Activated CD4-positive, alpha-beta T cell treated with anti-CD3 and anti-CD28 coated beads, Interleukin-2, amount 50 U/mL, for 48 hours (primary cell): ENCODE data around the gene ADD1.

Source experiments
- DNase-seq, 2 experiments: peaks; one replicate each; pipeline ENCODE4 v3.0.0-alpha.2; 2020

ADD1 gene

DNA sequence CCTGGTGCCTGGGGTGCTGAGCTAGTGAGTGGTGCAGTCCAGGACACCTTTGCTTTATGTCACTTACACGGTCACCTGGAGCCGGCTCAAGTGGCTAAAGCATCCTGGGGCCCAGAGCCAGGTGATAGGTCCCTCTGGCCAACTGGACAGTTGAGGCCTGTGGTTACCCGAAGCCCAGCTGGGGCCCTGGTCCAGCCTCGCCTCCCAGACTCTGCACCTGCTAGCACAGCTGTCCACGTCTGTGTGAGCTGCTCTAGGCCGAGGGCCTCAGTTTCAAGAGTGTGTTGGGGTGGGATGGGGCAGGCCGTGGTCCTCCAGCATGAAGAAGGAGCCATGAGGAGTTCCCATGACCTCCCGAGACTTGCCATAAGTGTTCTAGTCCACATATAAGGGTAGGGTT lies 7.7 kb upstream of the ADD1 start:
- no peak for DNase-seq

DNA sequence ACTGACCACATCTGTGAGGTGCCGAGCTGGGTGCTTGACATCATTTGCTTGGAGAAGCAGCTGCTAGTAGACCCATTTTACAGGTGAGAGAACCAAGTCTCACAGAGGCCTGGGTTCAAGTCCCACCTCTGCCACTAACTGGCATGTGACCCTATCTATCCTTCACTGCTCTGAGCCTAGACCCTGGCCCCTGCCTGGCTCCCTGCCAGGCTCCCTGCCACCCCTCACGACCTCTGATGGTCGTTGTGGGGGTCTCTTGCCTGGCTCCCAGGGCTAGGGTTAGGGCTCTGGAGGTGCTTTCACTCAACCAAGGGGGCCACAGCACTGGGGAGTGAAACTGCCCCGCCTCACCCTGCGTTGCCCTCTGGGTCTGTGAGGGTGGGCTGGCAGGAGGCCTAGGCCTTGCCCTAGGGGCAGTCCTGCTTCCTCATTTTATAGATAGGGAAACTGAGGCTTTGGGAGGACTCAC lies 7.2 kb upstream of the ADD1 start:
- DNase-seq, result no peak

DNA sequence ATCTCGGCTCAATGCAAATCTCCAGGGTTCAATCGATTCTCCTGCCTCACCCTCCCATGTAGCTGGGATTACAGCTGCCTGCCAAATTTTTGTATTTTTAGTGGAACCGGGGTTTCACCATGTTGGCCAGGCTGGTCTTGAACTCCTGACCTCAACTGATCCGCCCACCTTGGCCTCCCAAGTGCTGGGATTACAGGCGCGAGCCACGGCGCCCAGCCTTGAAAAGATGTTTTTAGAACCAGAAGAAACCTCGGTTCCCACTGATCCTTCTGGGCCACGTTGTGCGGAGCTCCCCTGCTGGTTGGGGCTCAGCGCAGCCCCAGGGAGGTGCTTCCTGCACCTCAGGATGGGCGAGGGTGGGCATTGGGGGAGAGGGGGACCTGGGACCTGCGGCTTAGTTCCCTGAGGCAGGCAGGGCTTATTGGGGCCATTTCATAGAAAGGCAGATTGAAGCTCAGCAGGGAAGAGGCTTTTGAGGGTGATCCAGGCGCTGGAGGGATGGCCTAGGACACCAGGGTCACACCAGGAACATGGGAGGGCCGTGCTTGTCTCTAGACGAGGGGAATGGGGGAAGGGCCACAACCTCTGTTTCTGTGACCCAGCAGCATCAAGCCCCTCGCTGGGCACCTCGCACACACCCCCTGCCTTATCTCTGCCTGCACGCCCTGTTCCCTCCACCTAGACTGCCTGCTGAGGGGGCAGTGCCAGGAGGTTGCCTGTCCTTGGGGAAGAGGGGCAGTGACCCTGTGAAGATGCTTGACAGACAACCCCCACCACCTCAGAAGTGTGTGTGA lies 6.3 kb upstream of the ADD1 start:
- DNase-seq, result no peak

DNA sequence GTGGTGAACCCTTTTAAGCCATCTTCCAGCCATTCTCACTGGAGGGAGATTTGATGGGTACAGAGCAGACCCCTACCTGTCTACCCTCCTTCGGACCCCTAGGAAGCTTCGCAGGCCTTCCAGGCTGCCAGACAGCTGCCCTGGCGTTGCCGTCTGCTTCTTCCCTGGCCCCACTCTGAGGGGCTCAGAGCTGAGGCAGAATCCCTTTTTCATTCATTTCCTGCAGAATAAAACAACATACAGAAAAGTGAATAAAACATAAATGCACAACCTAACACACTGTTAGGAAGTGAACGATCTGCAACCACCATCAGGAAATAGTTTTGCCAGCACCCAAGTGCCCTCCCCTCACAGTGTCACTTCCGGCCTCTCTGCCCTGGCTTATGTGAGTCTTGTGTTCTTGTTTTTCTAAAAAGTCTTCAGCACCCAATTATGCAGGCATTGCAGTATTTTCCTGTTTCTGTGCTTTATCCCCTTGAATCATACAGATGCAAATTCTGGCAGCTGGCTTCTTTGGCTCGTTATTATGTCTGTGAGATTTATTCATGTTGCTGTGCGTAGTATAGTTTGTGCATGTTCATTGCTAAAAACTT lies 5.6 kb upstream of the ADD1 start:
- DNase-seq, result peak; percentile 63 to 70

DNA sequence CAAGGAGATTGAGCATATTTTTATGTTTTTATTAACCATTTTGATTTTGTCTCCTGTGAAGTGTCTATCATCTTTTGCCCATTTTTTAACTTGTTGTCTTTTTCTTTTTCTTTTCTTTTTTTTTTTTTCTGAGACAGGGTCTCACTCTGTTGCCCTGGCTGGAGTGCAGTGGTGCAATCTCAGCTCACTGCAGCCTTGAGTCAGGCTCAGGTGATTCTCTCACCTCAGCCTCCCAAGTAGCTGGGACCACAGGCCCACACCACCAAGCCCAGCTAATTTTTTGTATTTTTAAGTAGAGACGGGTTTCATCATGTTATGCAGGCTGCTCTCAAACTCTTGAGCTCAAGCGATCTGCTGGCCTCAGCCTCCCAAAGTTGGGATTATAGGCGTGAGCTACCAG lies 4.6 kb upstream of the ADD1 start:
- DNase-seq, result no peak

DNA sequence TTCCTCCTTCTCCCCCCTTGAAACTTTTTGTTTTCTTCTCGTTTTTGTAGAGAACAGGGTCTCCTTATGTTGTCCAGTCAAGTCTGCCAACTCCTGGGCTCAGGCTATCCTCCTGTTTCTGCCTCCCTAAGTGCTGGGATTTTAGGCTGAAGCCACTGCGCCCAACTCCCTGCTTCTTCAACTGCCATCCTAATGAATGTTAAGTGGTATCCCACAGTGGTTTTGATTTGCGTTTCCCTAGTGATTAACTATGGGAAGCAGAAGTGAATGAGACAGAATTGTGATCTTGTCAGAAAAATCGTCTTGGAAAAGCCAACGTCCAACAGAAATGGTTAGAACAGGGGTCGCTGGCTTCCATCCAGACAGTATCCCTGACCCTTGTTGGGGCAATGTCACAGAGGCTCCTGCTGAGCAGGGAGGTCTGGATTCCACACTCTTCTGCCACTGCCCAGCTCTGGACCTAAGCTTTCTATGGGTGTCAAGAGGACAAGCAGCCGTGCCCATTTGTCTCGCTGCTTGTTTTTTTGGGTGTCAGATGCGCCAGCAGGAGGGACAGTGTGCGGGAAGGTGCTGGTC lies 869 bp upstream of the ADD1 start:
- no peak for DNase-seq

DNA sequence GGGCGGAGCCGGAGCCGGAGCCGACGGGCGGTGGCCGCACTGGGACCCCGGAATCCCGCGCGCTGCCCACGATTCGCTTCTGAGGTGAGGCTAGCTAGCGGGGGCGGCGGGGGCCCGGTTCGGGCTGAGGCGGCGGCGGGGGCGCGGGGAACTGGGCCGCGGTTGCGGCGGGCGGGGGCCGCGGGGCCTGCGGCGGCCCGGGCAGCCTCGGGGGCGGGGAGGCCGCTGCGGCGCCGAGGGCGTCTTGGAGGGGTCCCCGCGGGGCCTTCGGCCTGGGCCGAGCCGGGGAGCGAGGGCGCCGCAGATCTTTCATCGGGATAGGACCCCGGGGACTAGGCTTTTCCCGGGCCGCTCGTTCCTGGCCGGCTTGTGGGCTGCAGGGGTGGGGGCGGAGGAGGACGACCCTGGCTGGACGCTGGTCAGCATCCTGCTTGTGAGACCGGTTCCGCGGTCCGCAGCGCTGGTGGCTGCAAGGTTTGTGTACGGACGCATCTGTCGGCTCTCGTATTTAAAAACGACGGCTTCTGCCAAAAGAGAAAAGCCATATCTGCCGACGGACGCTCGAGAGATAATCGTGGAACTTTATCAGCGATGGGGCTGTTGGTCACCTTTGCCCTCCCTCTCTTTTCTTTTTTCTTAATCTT lies 419 bp downstream of the ADD1 start:
- peak; percentile 27 to 32 for DNase-seq

DNA sequence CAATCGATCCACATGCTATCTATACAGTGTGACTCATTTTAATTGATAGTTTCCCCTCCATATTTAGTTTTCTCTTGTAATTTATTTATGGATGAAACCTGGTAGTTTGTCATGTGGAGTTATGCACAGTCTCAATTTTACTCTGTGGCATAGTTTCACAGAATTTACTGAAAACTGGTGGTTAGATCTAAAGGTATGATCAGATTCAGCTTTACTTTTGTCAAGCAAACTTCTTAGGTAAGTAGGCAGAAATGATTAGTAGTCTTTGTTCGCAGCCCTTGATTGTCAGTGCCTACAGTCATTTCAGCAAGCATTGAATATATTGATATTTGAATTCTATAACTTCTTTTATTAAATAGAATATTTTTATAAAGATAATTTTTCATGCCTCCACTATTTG lies 2.5 kb downstream of the ADD1 start:
- peak in 1 of 2 experiments; percentile 2 for DNase-seq

DNA sequence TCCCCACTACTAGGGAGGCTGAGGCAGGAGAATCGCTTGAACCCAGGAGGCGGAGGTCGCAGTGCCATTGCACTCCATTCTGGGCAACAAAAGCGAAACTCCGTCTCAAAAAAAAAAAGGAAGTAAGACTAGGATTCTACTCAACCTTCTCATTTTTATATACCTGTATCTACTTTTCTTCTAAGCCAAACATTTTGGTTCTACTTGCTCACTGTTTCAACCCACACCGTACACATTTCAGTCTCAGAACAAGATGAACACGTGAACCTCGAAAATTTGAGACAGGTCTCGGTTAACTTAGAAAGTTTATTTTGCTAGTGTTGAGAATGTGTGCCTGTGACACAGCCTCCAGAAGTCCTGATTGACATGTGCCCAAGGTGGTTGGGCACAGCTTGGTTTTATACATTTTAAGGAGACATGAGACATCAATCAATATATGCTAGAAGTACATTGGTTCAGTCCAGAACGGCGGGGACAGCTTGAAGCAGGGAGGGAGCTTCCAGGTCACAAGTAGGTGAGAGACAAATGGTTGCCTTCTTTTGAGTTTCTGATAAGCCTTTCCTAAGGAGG lies 3.7 kb downstream of the ADD1 start:
- no peak for DNase-seq

DNA sequence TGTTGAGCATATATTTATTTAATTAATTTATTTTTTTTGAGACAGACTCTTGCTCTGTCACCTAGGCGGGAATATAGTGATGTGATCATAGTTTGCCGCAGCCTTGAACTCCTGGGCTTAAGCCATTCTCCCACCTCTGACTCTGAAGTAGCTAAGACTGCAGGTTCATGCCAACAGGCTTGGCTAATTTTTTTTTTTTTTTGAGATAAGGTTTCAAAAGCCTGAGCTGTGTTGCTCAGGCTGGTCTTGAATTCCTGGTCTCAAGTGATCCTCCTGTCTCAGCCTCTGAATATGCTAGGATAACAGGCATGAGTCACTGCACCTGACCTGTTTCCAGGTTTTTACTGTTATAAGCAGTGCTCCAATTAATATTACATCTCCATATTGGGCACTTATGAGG lies 4.8 kb downstream of the ADD1 start:
- DNase-seq, result no peak

DNA sequence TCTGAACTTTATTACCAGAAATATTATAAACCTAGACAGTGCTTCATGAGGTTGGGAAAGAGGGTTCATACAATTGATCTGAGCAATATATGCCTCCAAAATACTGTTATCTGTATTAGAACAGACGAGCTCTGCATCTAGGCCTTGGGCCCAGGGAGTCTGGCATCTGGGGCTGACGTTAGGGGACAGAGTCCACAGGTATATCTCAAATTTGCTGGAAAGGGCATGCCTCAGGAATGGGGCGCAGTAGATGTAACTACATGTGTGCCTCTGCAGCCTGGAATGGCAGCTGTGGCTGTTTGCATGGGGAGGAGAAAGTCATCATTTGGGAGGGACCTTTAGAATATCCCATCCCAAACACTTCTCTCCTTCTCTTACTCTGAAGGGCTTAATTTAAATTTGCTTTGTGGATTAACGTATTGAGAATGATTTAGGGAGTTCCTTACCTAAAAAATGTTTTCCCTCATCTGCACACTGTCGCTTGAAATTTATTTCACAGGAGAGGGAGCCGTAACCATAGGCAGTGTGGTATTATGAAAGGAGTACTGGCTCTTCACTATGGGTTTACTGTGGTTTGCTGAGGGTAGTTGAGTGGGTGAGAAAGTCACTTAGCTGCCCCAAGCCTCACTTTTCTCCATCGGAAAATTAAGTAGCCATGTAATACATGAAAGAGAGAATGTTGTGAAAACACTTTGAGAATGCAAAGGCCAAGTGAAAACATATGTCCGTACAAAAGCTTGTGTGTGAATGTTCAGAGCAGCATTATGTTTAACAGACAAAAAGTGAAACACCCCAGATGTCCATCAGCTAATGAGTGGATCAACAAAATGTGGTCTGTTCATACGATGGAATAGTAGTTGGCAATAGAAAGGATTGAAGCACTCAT lies 5.9 kb downstream of the ADD1 start:
- no peak for DNase-seq

DNA sequence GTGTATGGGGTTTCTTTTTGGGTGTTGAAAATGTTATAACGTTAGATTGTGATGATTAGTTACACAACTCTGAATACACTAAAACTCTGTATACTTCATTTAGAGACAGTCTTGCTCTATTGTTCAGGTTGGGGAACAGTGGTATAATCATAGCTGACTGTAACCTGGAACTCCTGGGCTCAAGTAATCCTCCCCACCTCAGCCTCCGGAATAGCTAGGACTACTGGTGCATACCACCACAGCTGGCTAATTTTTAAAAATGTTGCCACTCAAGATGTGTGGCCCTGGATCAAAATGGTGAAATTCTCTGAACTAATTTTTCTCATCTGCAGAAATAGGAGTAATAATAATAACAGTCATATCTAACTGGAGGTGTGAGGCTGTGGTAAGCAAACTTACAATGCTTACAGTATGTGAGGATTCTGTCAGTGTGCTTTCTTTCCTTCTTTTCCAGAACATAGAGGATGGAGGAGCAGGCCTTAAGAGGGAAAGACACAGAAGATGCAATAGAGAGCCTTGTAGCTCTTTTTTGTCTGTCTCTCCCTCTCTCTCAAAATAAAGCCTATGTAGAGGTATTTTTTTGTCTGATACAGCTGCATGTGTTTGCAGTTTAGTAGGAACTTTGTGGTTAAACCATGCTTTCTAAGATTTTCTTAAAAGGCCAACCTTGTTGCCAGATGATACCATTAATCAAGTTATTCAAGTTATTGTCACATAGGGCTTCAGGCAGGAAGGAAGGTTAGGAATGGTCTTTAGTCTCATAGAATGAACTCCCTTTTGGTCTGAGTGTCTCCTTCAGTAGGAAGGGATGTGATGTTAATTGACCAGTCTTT lies 7.5 kb downstream of the ADD1 start:
- no peak for DNase-seq

DNA sequence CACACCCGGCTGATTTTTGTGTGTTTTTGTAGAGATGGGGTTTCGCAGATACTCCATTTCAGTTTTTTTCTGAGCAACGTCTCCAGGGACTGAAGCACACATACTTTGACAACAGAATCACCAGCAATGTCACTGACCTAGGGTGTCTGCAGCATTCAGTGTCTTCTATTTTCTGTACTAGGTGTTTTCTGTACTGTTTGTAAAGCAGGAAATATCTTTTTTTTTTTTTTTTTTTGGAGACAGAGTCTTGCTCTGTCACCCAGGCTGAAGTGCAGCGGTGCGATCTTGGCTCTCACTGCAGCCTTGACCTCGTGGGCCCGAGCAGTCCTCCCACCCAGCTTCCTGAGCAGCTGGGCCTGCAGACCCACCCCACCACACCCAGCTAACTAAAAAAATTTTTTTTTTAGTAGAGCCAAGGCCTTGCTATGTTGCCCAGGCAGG lies 8.9 kb downstream of the ADD1 start:
- DNase-seq, result no peak

DNA sequence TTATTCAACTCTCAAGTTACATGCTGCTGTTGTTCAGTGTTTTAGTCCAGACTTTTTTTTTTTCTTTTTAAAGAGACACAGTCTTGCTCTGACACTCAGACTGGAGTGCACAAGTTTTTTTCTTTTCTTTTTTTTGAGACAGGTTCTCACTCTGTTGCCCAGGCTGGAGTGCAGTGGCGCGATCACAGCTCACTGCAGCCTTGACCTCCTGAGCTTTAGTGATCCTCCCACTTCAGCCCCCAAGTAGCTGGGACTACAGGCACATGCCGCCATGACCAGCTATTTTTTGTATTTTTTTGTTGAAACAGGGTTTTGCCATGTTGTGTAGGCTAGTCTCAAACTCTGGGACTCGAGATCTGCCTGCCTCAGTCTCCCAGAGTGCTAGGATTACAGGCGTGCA lies 11.9 kb downstream of the ADD1 start:
- DNase-seq, result no peak

DNA sequence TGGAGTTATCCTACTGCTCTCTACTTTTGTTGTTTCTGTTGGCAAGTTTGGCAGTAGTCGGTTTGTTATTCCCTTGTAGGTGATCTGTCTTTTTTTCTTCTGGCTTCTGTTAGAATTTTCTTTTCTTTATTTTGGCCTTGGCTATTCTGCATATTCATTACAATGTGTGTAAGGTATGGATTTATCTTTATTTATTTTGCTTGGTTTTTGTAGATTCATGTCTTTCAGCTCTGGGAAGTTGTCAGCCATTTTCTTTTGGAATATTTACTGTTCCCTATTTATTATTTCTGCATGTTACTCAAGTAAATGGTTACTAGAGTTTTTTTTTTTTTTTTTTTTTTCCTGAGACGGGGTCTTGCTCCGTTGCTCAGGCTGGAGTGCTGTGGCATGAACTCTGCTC lies 12.6 kb downstream of the ADD1 start:
- no peak for DNase-seq

DNA sequence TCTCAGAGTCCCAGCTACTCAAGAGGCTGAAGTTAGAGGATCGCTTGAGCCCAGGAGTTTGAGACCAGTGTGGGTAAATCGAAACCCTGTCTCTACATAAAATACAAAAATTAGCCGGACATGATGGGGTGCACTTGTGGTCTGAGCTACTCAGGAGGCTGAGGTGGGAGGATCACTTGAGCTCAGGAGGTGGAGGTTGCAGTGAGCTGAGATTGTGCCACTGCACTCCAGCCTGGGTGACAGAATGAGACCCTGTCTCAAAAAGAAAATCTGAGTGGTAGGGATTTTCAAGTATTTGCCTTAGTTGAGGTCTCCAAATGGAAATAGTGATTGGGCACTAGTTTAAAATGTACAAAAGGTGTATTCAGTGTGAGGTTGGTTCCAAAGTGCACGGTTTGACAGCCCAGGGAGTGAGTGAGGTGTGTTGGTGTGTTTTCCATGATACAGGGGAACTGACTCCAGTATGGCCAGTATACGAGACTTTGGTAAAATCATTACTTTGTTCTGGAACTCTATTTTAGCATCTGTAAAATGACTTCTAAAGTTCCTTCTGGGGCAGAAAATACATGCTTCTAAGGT lies 13.8 kb downstream of the ADD1 start:
- no peak for DNase-seq

DNA sequence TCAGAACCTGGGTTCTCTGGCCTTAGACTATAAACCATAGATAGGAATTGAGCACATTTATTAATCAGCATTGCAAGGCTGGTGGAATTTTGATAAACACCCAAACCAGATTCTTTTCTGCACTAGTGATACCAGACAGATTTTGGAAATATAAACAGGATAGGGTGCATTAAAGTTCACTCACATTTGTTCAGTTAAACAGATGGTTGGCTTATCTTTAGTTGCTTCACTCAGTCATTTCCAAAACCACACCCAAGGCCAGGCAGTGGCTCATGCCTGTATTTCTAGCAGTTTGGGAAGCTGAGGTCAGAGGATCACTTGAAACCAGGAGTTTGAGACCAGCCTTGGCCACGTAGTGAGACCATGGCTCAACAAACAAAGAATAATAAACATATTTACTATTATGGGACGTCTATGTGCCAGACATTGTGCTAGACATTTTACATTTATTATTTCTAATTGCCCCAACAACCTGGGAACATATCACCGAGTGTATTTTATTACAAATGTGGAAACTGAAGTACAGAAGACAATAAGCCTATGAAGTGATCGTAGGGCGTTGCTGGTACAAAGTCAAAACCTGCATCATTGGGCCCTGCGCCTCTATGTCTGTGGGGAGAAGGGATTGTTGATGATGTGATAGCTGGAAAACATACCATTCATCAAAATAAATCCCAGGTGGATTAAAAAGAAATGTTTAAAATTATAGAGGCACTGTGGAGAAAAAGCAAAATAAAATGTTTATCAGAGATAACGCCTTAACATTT lies 15.0 kb downstream of the ADD1 start:
- DNase-seq, result no peak

DNA sequence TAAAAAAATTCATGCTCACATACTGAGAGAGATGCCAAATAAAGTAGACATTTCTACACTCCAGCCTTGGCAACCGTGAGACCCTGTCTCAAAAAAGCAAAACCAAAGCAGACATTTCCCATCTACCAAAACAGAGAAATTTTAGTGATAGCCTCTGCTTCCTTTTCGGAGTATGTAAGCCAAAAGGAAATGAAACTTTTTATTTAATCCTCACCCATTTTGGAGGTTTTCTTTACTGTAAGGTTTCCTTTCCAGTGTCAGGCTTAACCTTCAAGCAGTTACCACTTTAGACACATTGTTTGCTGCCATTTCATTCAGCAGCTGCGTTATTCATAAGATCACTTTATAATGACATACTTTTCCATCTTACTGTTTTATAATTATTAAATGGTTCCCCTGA lies 15.9 kb downstream of the ADD1 start:
- no peak for DNase-seq

DNA sequence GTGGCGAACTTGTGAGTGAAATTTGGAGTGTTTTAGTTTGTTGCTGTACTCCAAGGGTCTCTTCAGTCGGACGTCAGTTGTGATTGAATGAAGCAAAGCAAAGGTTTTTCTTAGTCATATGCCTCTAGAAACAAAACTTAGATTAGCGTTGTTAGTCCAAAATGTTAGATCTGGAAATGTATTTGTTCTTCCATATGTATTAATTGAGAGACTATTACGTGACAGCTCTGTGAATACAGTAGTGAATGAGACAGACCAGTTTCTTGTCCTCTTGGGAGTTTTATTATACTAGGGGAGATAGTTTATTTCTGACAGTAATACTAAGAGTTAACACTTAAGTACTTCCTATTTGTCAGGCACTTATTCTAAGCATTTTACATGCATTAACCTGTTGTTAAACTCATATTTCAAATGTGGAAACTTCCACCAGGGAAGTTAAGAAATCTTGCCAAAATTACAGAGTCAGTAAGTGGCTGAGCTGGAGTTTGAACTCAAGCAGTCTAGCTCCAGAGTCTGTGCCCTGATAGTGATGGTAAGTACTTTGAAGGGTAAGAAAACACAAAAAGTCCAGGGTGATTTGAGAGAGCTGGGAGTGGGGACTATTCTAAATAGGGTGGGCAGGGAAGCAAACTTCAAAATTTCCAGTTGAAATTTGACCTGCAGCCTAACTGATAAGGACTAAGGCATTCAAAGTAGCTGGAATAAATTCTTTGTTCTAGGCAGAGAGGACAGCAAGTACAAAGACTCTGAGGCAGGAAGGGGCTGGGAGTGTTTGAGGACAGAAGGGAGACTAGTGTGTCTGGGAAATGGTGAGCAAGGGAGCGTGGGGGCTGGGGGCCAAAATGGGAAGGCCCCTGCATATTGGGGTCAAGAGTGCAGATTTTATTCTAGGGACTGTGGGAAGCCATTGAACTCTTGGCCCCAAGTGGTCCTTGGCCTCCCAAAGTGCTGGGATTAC lies 17.0 kb downstream of the ADD1 start:
- no peak for DNase-seq
